Measurements from ENCODE around the gene PTPRR. TPM values are rescaled to one million over a fixed set of nuclear protein-coding genes. Genes with fewer than 3 reads are reported as not detected.

PTPRR gene
- total RNA-seq, 1 experiment from 2014 or later = 1.3 TPM

GRCh38 chr12:70758494-70758845 lies 162.1 kb downstream of the PTPRR start:
- Histone ChIP-seq H3K4me3 (ENCODE audit: low read depth, low read length) (no peak overlapping the region), H3K27me3 (replicated peaks; ENCODE audit: control insufficient read depth, insufficient read depth, low read length) (no peaks in the 10 kb centered on the region), H3K4me1 (peaks cover 28% of the 10 kb centered on the region), H3K36me3 (ENCODE audit: control insufficient read depth, insufficient read depth, low read length) (no peaks in the 10 kb centered on the region), H3K9me3 (no peaks in the 10 kb centered on the region)
- no peak for TF ChIP-seq CTCF (IDR thresholded peaks at IDR 0.05; ENCODE audit: insufficient read depth in 1 of 2, low read depth in 1 of 2, low read length in 1 of 2, severe bottlenecking in 1 of 2, unreplicated experiment in 1 of 2)
- Mint-ChIP-seq H3K27me3 (ENCODE audit: insufficient read depth, unreplicated experiment) (no peaks in the 10 kb centered on the region), H3K27ac (ENCODE audit: unreplicated experiment) (no peak overlapping the region), H3K4me1 (ENCODE audit: low read depth, unreplicated experiment) (peaks cover 6% of the 10 kb centered on the region), H3K9me3 (ENCODE audit: unreplicated experiment) (no peaks in the 10 kb centered on the region), H3K4me3 (ENCODE audit: unreplicated experiment) (no peak overlapping the region), H3K36me3 (ENCODE audit: insufficient read depth, unreplicated experiment) (no peaks in the 10 kb centered on the region)
- no TSS peak for BruUV-seq (replicated peaks)
- ChIA-PET CTCF (no interaction called here), POLR2A (no interaction called here)
- intact Hi-C loops (cut with micrococcal nuclease; ENCODE audit: unreplicated experiment) = loop anchor here (5.0 kb wide), 1 partner anchor 69 kb away; no protein-coding TSS in a partner anchor
- DNase-seq = no peak

- no TSS peak for BruUV-seq (replicated peaks)
- Histone ChIP-seq H3K4me3 (ENCODE audit: low read depth, low read length) (no peak overlapping the region), H3K36me3 (ENCODE audit: control insufficient read depth, insufficient read depth, low read length) (no peaks in the 10 kb centered on the region), H3K27me3 (replicated peaks; ENCODE audit: control insufficient read depth, insufficient read depth, low read length) (no peaks in the 10 kb centered on the region), H3K4me1 (peaks cover 28% of the 10 kb centered on the region), H3K9me3 (no peaks in the 10 kb centered on the region)
- H3K27me3 Mint-ChIP-seq (ENCODE audit: insufficient read depth, unreplicated experiment) = no peaks in the 10 kb centered on the region
- ChIA-PET CTCF (no interaction called here), POLR2A (no interaction called here)
- no peak overlapping the region for H3K4me3 Mint-ChIP-seq (ENCODE audit: unreplicated experiment)
- H3K27ac Mint-ChIP-seq (ENCODE audit: unreplicated experiment) = no peak overlapping the region
- no peaks in the 10 kb centered on the region for H3K9me3 Mint-ChIP-seq (ENCODE audit: unreplicated experiment)
- intact Hi-C loops (cut with micrococcal nuclease; ENCODE audit: unreplicated experiment) = loop anchor here (5.0 kb wide), 1 partner anchor 69 kb away; no protein-coding TSS in a partner anchor
- DNase-seq = peak in 1 of 2 experiments; percentile 5
- TF ChIP-seq CTCF (IDR thresholded peaks at IDR 0.05; ENCODE audit: insufficient read depth in 1 of 2, low read depth in 1 of 2, low read length in 1 of 2, severe bottlenecking in 1 of 2, unreplicated experiment in 1 of 2) = no peak
- H3K4me1 Mint-ChIP-seq (ENCODE audit: low read depth, unreplicated experiment) = peaks cover 6% of the 10 kb centered on the region
- H3K36me3 Mint-ChIP-seq (ENCODE audit: insufficient read depth, unreplicated experiment) = no peaks in the 10 kb centered on the region
Observed at GRCh38 chr12:70757830-70758493, 162.6 kb downstream of the PTPRR start.

- H3K9me3 ChIP-seq = no peaks in the 10 kb centered on the region
- ChIA-PET CTCF (interaction anchor here (0.8 to 1.1 kb wide), 3 partner anchors 23 to 258 kb away, joined by 3 to 4 read pairs (median 4); no protein-coding TSS in a partner anchor), POLR2A (no interaction called here)
- H3K27me3 ChIP-seq (replicated peaks; ENCODE audit: control insufficient read depth, insufficient read depth, low read length) = no peaks in the 10 kb centered on the region
- intact Hi-C loops (cut with micrococcal nuclease; ENCODE audit: unreplicated experiment) = loop anchor here (1.0 to 5.0 kb wide), 3 partner anchors 38 to 84 kb away; no protein-coding TSS in a partner anchor
- no peak for TF ChIP-seq CTCF (IDR thresholded peaks at IDR 0.05; ENCODE audit: insufficient read depth in 1 of 2, low read depth in 1 of 2, low read length in 1 of 2, severe bottlenecking in 1 of 2, unreplicated experiment in 1 of 2)
- no peaks in the 10 kb centered on the region for H3K9me3 Mint-ChIP-seq (ENCODE audit: unreplicated experiment)
- H3K36me3 Mint-ChIP-seq (ENCODE audit: insufficient read depth, unreplicated experiment) = no peaks in the 10 kb centered on the region
- no peak overlapping the region for H3K4me3 Mint-ChIP-seq (ENCODE audit: unreplicated experiment)
- H3K4me1 ChIP-seq = peaks cover 28% of the 10 kb centered on the region
- BruUV-seq (replicated peaks) = no TSS peak
- peaks cover 6% of the 10 kb centered on the region for H3K4me1 Mint-ChIP-seq (ENCODE audit: low read depth, unreplicated experiment)
- H3K4me3 ChIP-seq (ENCODE audit: low read depth, low read length) = no peak overlapping the region
- no peaks in the 10 kb centered on the region for H3K27me3 Mint-ChIP-seq (ENCODE audit: insufficient read depth, unreplicated experiment)
- H3K36me3 ChIP-seq (ENCODE audit: control insufficient read depth, insufficient read depth, low read length) = no peaks in the 10 kb centered on the region
- peak overlapping the region; percentile 39 for H3K27ac Mint-ChIP-seq (ENCODE audit: unreplicated experiment)
- DNase-seq = no peak
Observed at GRCh38 chr12:70756791-70757190, 163.7 kb downstream of the PTPRR start.
